Measurements from ENCODE around the gene MIS18BP1. TPM values are rescaled to one million over a fixed set of nuclear protein-coding genes. Genes with fewer than 3 reads are reported as not detected.

The MIS18BP1 gene
- total RNA-seq, 1 experiment from 2014 or later, result 54.4 TPM

GRCh38 chr14:45258073-45258472 lies 5.1 kb upstream of the MIS18BP1 start:
- Histone ChIP-seq H3K9me3 (ENCODE audit: insufficient read depth, low read depth) (peaks cover 4% of the 10 kb centered on the region; the same call in 1 of the 2 replicates), H3K4me3 (no peak overlapping the region), H3K79me2 (ENCODE audit: low read depth) (no peaks in the 10 kb centered on the region), H3K27ac (no peak overlapping the region), H3K36me3 (ENCODE audit: low read depth) (no peaks in the 10 kb centered on the region), H4K20me1 (ENCODE audit: insufficient read depth) (no peaks in the 10 kb centered on the region), H3K9me2 (ENCODE audit: insufficient read depth) (no peaks in the 10 kb centered on the region), H3K27me3 (ENCODE audit: insufficient read depth, low read depth) (no peaks in the 10 kb centered on the region), H3F3A (ENCODE audit: insufficient read depth, low read depth) (peaks cover 9% of the 10 kb centered on the region), H3K4me2 (no peak overlapping the region), H2AFZ (no peak overlapping the region), H3K4me1 (replicated peaks; ENCODE audit: insufficient read depth) (peaks cover 10% of the 10 kb centered on the region)
- no TSS peak for BruUV-seq (replicated peaks)
- no peak for TF ChIP-seq EZH2 (IDR thresholded peaks at IDR 0.05; ENCODE audit: low read depth)
- TF ChIP-seq, protein P1, sequence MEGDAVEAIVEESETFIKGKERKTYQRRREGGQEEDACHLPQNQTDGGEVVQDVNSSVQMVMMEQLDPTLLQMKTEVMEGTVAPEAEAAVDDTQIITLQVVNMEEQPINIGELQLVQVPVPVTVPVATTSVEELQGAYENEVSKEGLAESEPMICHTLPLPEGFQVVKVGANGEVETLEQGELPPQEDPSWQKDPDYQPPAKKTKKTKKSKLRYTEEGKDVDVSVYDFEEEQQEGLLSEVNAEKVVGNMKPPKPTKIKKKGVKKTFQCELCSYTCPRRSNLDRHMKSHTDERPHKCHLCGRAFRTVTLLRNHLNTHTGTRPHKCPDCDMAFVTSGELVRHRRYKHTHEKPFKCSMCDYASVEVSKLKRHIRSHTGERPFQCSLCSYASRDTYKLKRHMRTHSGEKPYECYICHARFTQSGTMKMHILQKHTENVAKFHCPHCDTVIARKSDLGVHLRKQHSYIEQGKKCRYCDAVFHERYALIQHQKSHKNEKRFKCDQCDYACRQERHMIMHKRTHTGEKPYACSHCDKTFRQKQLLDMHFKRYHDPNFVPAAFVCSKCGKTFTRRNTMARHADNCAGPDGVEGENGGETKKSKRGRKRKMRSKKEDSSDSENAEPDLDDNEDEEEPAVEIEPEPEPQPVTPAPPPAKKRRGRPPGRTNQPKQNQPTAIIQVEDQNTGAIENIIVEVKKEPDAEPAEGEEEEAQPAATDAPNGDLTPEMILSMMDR (conservative IDR thresholded peaks at IDR 0.05), result no peak
- CTCF ChIA-PET, result no interaction called here
- POLR2A ChIA-PET (ENCODE audit: unreplicated experiment), result no interaction called here
- DNase-seq, result no peak
- intact Hi-C loops (cut with micrococcal nuclease; ENCODE audit: unreplicated experiment), result no loop called here

DNA sequence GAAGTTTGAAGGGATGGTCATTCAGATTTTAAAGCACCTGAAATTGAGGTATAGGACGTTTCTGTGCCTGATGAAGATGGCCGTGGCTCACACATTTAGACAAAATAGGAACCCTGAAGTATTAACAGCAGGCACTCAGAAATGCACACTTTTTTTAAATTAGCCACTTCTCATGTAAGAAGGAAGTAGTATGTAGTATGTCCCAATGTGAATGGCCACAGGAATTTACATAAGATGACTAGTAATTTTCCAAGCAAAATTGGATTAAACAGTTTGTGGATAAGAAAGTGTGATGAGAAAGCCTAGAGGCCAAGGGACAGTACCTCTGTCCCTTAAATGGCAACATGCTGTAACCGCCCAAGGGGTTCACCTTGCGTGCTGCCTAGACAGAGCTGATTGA lies 1.8 kb upstream of the MIS18BP1 start:
- Histone ChIP-seq H3K4me2 (peak overlapping the region; percentile 99), H3K36me3 (ENCODE audit: low read depth) (no peaks in the 10 kb centered on the region), H3K4me3 (peak overlapping the region; percentile 94; the same call in 1 of the 2 replicates), H3K79me2 (ENCODE audit: low read depth) (peaks cover 32% of the 10 kb centered on the region), H3K27me3 (ENCODE audit: insufficient read depth, low read depth) (no peaks in the 10 kb centered on the region), H3F3A (ENCODE audit: insufficient read depth, low read depth) (peaks cover 9% of the 10 kb centered on the region), H3K9me3 (ENCODE audit: insufficient read depth, low read depth) (peaks cover 4% of the 10 kb centered on the region; the same call in 1 of the 2 replicates), H3K4me1 (replicated peaks; ENCODE audit: insufficient read depth) (peaks cover 25% of the 10 kb centered on the region), H2AFZ (peak overlapping the region; percentile 89; the same call in 1 of the 2 replicates), H4K20me1 (ENCODE audit: insufficient read depth) (no peaks in the 10 kb centered on the region), H3K9me2 (ENCODE audit: insufficient read depth) (no peaks in the 10 kb centered on the region), H3K27ac (peak overlapping the region; percentile 90)
- intact Hi-C loops (cut with micrococcal nuclease; ENCODE audit: unreplicated experiment), result loop anchor here (5.0 kb wide), 1 partner anchor 292 kb away; the partner anchor contains the start of genes KLHL28 and TOGARAM1
- TF ChIP-seq, protein P1 (conservative IDR thresholded peaks at IDR 0.05), result no peak
- no peak for TF ChIP-seq EZH2 (IDR thresholded peaks at IDR 0.05; ENCODE audit: low read depth)
- POLR2A ChIA-PET (ENCODE audit: unreplicated experiment), result no interaction called here
- no TSS peak for BruUV-seq (replicated peaks)
- no peak for DNase-seq
- CTCF ChIA-PET, result no interaction called here

DNA sequence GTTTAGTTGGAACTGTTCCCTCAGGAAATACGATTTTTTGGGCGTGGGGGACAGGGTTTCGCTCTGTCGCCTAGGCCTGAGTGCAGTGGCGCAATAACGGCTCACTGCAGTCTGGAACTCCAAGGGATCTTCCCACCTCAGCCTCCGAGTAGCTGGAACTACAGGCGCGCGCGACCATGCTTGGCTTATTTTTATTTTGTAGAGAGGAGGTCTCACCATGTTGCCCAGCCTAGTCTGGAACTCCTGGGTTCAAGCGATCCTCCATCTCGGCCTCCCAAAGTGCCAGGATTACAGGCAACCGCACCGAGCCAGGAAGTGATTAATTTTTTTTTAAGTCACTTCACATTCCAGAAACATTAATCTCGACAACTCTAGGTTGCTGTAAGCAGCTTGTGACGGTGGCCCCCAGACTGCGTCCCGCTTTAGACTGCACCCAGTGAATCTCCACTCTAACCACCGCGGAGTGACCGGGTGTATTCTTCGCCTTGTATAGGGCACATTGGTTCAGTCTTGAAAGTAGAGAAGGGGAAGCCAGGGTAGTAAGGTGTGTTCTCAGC lies 830 bp upstream of the MIS18BP1 start:
- ChIA-PET POLR2A (ENCODE audit: unreplicated experiment) (interaction anchor here (0.5 kb wide), 1 partner anchor 272 kb away, joined by 3 read pairs; no protein-coding TSS in a partner anchor), CTCF (no interaction called here)
- peak overlapping the region; percentile 90 for H3K27ac ChIP-seq
- BruUV-seq (replicated peaks), result no TSS peak
- DNase-seq, result peak in 1 of 2 experiments; percentile 77
- TF ChIP-seq EZH2 (IDR thresholded peaks at IDR 0.05; ENCODE audit: low read depth), result no peak
- TF ChIP-seq, protein P1 (conservative IDR thresholded peaks at IDR 0.05), result no peak
- H3K4me1 ChIP-seq (replicated peaks; ENCODE audit: insufficient read depth), result peaks cover 26% of the 10 kb centered on the region
- no peaks in the 10 kb centered on the region for H3K36me3 ChIP-seq (ENCODE audit: low read depth)
- H3K27me3 ChIP-seq (ENCODE audit: insufficient read depth, low read depth), result no peaks in the 10 kb centered on the region
- intact Hi-C loops (cut with micrococcal nuclease; ENCODE audit: unreplicated experiment), result loop anchor here (1.0 to 5.0 kb wide), 3 partner anchors 120 to 357 kb away; partner anchors contain the start of genes FKBP3, KLHL28 and TOGARAM1
- H3K79me2 ChIP-seq (ENCODE audit: low read depth), result peaks cover 41% of the 10 kb centered on the region
- no peaks in the 10 kb centered on the region for H3K9me2 ChIP-seq (ENCODE audit: insufficient read depth)
- H3K9me3 ChIP-seq (ENCODE audit: insufficient read depth, low read depth), result peaks cover 4% of the 10 kb centered on the region; the same call in 1 of the 2 replicates
- H3K4me2 ChIP-seq, result peak overlapping the region; percentile 99
- H2AFZ ChIP-seq, result peak overlapping the region; percentile 89
- peaks cover 9% of the 10 kb centered on the region for H3F3A ChIP-seq (ENCODE audit: insufficient read depth, low read depth)
- H4K20me1 ChIP-seq (ENCODE audit: insufficient read depth), result no peaks in the 10 kb centered on the region
- peak overlapping the region; percentile 94 for H3K4me3 ChIP-seq
